SW480 (cell line): ENCODE data around the gene POU2F3.

Experiments used
- DNase-seq: peaks from one replicate; pipeline ENCODE4 v3.0.0-alpha.2; 2016; ENCODE audit warnings: low spot score

POU2F3 gene

DNA sequence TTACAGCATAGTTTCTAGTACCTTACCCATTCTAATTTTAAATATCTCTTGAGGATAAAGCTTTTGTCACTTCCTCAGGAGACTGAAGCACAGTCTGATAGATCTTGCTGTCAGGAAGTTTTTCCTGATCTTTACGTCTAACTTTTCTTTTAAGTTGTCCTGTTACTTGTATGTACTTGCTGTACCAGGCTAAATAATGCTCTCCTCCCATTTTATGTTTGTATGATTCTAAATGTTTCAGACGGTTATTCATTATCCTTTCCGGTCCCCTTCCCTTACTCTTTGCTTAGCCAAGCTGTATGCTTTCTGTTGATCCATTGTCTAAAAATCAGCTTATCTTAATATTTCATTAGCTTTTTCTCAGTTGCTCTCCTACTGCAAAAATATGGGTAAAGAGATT lies 102.3 kb downstream of the POU2F3 start:
- DNase-seq: no peak

DNA sequence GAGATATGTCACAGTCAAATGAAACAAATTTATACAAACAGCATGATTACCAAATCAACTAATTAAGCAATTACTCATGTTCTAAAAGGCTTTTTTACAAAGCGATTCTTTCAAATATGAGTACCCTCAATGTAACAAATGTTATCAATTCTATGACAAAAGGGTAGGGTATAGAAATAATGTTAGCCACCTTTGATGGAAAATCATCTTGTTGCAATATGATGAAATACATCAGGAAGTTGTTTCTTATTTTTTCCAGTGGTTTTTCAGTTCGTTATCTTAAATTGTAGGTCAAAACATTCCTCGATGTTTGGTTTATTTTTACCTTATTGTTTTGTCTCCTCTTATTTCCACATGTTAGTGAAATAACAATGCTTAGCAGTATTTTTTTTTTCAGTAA lies 102.7 kb downstream of the POU2F3 start:
- DNase-seq: no peak

DNA sequence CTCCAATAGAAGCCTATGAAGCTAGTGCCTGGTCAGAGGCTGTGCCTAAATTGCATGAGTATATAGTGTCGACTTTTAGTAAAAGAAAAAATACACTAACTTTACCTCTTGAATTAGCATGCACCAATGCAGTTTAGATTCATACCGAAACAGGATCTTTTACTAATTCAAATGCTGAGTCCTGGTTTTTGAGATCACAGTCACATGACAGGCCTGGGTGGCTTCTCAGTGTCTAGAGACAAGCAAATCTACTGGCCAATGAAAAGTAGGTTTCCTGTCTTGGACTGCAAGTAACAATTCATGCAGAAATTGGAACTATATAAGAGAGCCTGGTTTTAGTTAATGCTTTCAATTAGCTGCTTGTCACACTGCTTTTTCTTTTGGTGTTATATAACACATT lies 103.5 kb downstream of the POU2F3 start:
- DNase-seq: no peak

DNA sequence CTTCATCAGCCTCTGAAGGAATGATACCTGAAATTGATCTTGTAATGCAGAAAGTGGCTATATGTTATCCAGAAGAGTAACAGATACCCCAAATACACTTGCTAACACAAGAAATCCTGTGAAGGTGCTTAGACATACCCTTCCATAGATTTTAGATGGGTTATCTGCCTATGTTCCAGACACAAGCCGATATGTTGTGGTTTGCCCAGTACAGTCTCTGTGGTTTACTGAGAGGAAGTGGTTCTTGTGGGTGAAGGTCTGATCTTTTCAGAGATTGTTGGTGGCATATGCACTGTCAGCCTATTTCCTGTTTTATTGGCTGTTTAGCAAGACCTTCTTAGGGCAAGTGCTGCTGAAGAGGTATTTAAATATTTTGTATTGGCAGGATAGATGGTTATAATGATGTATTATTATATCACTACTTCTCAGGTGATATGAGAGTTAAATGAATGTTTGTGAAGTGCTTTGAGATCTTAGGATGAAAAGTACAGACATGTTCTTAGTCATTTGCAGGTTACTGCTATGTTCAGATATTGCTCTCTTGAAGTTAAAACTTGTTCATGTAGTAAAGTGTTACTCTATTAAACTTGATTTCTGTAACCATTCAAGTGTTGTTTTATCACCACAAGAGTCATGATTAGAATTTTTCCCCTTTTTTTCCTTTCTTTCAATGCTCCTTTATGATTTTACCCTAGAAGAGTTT lies 104.5 kb downstream of the POU2F3 start:
- DNase-seq: peak; percentile 87

DNA sequence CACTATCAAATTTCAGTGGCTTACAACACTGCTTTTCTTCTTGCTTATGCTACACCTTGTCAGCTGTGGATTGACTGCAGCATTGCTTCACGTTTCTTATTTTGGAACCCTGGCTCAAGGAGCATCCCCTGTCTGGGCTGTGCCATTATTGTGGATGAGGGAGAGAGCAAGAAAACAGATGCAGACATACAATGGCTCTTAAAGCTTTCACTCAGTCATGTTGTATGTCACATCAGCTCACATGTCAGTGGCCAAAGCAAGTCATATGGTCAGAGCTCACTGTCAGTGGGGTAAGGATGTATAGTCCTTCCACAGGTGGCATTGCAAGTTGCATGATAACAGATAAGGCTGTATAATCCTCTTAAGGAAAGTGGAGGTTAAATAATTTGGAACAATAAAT lies 106.3 kb downstream of the POU2F3 start:
- DNase-seq: no peak

DNA sequence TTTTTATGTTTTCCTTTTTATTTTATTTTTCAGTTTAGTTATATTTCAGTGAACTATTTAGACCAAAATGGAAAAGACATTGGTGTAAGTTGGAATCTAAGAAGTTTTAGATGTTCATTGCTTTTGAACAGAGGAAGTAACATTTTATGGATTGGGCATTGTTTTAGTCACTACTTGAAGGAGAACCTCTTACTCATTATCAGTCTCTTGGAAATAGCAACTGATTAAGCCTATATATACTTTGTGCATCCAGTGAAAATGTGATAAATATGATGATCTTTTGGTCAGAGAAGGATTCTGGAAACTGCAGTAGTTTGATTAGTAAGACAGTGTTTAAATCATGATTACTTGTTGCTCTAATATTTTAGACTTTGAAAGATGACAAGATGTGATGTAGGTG lies 110.7 kb downstream of the POU2F3 start:
- DNase-seq: no peak

DNA sequence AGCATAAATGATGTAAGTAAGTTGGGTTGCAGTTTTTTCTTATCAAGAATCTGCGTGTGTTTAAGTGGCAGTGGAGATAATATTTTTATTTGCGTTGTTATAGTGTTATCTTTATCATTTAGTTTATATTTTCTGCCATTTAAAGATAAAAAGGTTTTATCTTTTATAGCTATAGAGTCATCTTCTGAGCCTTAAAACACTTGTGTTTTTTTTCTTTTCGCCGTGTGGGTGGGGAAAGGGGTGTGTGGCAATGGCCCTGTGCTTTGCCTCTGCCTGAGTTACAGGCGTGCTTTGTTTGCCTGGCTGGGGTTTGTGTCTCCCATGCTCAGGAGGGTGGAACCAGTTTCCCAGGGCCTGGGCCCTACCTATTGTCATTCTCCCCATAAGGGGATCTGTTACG lies 112.5 kb downstream of the POU2F3 start:
- DNase-seq: no peak

DNA sequence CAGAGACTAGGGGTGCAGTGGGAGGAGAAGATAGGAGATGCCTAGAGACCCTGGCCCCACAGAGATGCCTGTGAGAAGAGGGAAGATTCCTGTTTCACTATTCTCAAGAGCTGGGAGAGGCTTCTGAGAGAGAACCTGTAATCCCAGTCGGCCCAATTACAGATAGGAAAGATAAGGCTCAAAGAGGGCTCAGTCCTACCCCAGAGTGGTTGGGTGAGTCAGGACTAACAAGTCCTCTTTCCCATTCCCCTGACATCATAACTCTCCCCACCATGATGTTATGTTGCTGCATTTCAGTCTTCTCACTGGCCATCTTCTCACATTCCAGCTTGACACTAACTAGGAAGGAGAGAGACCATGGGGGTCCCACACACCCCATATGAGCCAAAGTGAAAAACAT lies 114.1 kb downstream of the POU2F3 start:
- DNase-seq: no peak

DNA sequence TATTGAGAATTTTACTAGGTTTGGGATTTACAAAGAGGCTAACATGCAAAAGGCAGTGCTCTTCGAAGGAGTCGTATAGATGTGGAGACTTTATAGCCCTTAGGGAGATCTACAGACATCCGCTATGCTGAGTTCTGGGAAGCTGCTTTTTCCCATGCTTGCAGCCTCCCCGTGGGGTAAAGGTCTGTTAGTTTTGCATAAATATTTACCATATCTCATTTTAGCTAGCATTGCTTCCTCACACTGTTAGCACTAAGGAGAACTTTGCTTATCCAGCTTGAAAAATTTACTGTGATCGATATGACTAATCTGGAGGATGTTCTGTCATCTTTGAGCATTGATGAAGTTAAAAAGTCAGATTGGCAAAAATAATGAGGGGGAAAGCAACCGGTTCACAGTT lies 114.8 kb downstream of the POU2F3 start:
- no peak for DNase-seq

DNA sequence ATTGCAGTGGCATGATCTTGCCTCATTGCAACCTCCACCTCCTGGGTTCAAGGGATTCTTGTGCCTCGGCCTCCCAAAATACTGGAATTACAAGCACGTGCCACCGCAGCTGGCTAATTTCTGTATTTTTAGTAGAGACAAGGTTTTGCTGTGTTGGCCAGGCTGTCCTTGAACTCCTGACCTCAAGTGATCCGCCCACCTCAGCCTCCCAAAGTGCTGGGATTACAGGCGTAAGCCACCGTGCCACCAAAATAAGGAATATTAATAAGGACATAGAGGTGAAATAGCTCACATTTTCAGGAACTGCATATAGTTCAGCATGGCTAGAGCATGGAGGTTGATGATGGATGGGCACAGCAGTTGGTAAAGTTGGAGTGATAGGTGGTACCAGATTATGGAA lies 117.7 kb downstream of the POU2F3 start:
- no peak for DNase-seq

DNA sequence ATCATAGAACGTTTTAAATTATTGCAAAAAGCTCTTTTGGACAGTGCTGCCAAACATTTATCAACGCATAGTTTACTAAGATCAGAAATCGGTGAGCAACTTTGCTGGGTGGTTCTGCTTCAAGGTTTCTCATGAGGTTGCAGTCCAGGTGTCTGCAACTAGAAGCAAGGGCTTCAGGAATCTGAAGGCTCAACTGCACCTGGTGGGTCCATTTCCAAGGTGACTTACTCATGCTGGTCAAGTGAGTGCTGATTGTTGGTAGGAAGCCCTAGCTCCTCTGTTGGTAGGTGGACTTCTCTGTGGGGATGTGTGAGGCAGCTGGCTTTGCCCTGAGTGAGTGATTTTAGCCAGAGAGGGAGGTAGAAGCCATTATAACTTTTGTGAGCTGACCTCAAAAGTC lies 118.8 kb downstream of the POU2F3 start:
- DNase-seq: no peak

DNA sequence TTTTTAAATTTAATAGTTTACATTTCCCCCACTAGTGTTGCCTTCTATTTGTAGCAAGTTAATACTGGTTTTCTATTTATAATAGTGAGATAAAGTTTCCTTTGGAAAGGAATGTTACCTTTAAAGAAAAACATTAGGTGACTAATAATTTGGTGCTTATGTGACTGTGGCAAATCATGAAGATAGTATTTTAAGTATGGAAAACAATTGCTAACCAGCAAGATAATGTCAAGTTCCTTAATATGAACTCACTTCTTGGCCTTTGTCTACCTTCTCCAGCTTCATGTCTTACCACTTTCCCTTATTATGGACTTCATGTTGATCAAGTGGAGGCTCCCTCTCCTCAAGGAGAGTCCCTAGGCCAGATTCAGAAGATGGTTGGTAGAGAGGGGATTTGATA lies 123.5 kb downstream of the POU2F3 start:
- DNase-seq: no peak

DNA sequence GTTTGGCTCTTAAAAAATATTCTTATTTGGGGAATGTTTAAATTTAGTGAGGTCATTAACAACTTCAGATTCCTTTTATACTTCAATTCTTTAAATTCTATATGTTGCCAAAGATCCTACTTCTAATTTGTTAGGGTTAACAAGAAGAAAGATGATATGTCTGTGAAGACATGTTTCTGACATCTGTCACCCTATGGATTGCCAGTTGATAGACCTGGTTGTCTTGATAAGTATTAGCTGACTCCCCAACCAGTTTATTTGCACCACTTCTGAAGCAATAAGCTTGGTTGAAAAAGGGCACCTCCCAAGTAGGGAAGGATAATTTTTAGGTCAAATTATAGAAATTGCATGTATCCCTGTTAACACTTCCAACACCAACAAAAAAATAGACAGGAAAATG lies 125.6 kb downstream of the POU2F3 start:
- DNase-seq: no peak
